K562 (cell line): ENCODE results near the gene NEURL1. TPM values are rescaled to one million over a fixed set of nuclear protein-coding genes. Genes with fewer than 3 reads are reported as not detected.

Experiments
- CCNT2 ChIP-seq: IDR thresholded peaks from 2 replicates; pipeline ENCODE4 v1.6.1; 2011; ENCODE audit warnings: borderline replicate concordance, low read depth, mild to moderate bottlenecking, moderate library complexity, mixed read lengths, low read length; ENCODE audit not compliant: insufficient read length; ENCODE audit errors: extremely low read depth
- CEBPG ChIP-seq, 3 experiments: fragments of 200-800 bp in 1 of 3; sonication (Bioruptor generic) in 1 of 3; sonication (generic) in 1 of 3; formaldehyde crosslinking in 1 of 3; IDR thresholded peaks in 2 of 3; conservative IDR thresholded peaks in 1 of 3; 2 replicates each; pipeline versions ENCODE4 v1.6.1 to v1.8.0; 2016 to 2022; ENCODE audit warnings: missing compliant biosample characterization in 2 of 3, missing genetic modification characterization in 2 of 3, mild to moderate bottlenecking in 1 of 3, missing genetic modification reagents in 1 of 3
- CTCF ChIP-seq, 3 experiments: IDR thresholded peaks in 2 of 3; conservative IDR thresholded peaks in 1 of 3; 2 replicates each; pipeline ENCODE4 v1.5.1; 2011 to 2012; ENCODE audit warnings: low read length in 3 of 3, mild to moderate bottlenecking in 3 of 3, control low read depth in 2 of 3, improper control_type of control experiment in 1 of 3, inconsistent platforms in 1 of 3, low read depth in 1 of 3, mixed read lengths in 1 of 3, moderate library complexity in 1 of 3; ENCODE audit not compliant: insufficient read depth in 2 of 3
- CXXC5 ChIP-seq: fragments of 250-450 bp; sonication (Bioruptor Pico); IDR thresholded peaks from 2 replicates; pipeline ENCODE4 v1.8.0; 2022; ENCODE audit warnings: inconsistent platforms, mild to moderate bottlenecking, moderate library complexity
- ELF4 ChIP-seq: fragments of 450-650 bp; formaldehyde crosslinking; IDR thresholded peaks from 2 replicates; pipeline ENCODE4 v1.4.0; 2022; ENCODE audit warnings: missing genetic modification characterization
- IRF2 ChIP-seq: sonication (generic); formaldehyde crosslinking; IDR thresholded peaks from 2 replicates; pipeline ENCODE4 v1.8.1; 2022; ENCODE audit warnings: mild to moderate bottlenecking, missing genetic modification reagents
- RAD21 ChIP-seq, 2 experiments: fragments of 250-450 bp in 1 of 2; fragments of 450-650 bp in 1 of 2; sonication (Bioruptor Pico) in 1 of 2; formaldehyde crosslinking in 1 of 2; IDR thresholded peaks in 1 of 2; conservative IDR thresholded peaks in 1 of 2; 2 replicates each; pipeline versions ENCODE4 v1.4.0 to v1.8.0; 2020 to 2022; ENCODE audit warnings: mild to moderate bottlenecking in 2 of 2, moderate library complexity in 1 of 2
- TAF1 ChIP-seq: IDR thresholded peaks from 2 replicates; pipeline ENCODE4 v1.6.1; 2011; ENCODE audit warnings: mild to moderate bottlenecking, low read length, moderate library complexity; ENCODE audit not compliant: insufficient read depth, control insufficient read depth, severe bottlenecking; ENCODE audit errors: extremely low read depth
- TCF7L2 ChIP-seq: fragments of 150-350 bp; IDR thresholded peaks from 2 replicates; pipeline ENCODE4 v1.6.1; 2016; ENCODE audit warnings: low read depth, mild to moderate bottlenecking, low read length, moderate library complexity
- ZBTB7A ChIP-seq: IDR thresholded peaks from 2 replicates; pipeline ENCODE4 v1.6.1; 2011; ENCODE audit warnings: low read depth, mild to moderate bottlenecking, low read length, moderate library complexity, borderline replicate concordance; ENCODE audit not compliant: control insufficient read depth
- ZBTB8A ChIP-seq: fragments of 450-650 bp; IDR thresholded peaks from 2 replicates; pipeline ENCODE4 v1.6.1; 2018; ENCODE audit warnings: mild to moderate bottlenecking, moderate library complexity; ENCODE audit not compliant: partially characterized antibody
- ZNF184 ChIP-seq: sonication (generic); formaldehyde crosslinking; IDR thresholded peaks from 2 replicates; pipeline ENCODE4 v1.5.0; 2020; ENCODE audit warnings: missing genetic modification reagents
- ZNF655 ChIP-seq: fragments of 250-450 bp; sonication (Bioruptor Pico); IDR thresholded peaks from 2 replicates; pipeline ENCODE4 v1.5.0; 2021
- polyA plus RNA-seq, 8 experiments: library from polyadenylated mRNA; depleted of rRNA in 4 of 8; stranded (reverse) in 5 of 8; unstranded in 3 of 8; fragments of >200 nt; fragmentation: Nextera tagmentation in 2 of 8; fragmentation: Illumina TruSeq in 1 of 8; extraction: Ambion mirVana in 2 of 8; extraction: Trizol in 1 of 8; gene quantifications; 2 replicates each; pipeline versions ENCODE4 v1.2.1 to v1.2.3, GENCODE V29; 2011 to 2014; ENCODE audit warnings: inconsistent platforms in 1 of 8, missing spikeins in 1 of 8
- total RNA-seq, 7 experiments: library from RNA; depleted of rRNA in 6 of 7; stranded (reverse); fragments of >200 nt in 6 of 7; fragmentation: Illumina TruSeq in 2 of 7; extraction: Trizol in 2 of 7; gene quantifications; 2 replicates each; pipeline versions ENCODE4 v1.2.1 to v1.2.3, GENCODE V29; 2011 to 2021; ENCODE audit warnings: low replicate concordance in 1 of 7
- TF ChIP-seq, protein P1 (sequence below), 2 experiments: IDR thresholded peaks in 1 of 2; conservative IDR thresholded peaks in 1 of 2; 2 replicates each; pipeline ENCODE4 v1.6.1; 2016; ENCODE audit warnings: low read depth in 2 of 2, mild to moderate bottlenecking in 1 of 2, missing compliant biosample characterization in 1 of 2, missing genetic modification characterization in 1 of 2, moderate library complexity in 1 of 2
- TF ChIP-seq, protein P2 (sequence below): fragments of 150-350 bp; IDR thresholded peaks from 2 replicates; pipeline ENCODE4 v1.6.1; 2014; ENCODE audit warnings: low read depth, mild to moderate bottlenecking, low read length, borderline replicate concordance

The NEURL1 gene
- total and polyA plus RNA-seq, 9 of the 15 experiments (the other 6 are each of a cell fraction or from before 2014, with no cell fraction given) = 0.01 to 0.45 (median 0.16) TPM; not detected in 5

GRCh38 chr10:103605359-103606096, 112.0 kb downstream of the NEURL1 start (continued):
- TF ChIP-seq, protein P1, sequence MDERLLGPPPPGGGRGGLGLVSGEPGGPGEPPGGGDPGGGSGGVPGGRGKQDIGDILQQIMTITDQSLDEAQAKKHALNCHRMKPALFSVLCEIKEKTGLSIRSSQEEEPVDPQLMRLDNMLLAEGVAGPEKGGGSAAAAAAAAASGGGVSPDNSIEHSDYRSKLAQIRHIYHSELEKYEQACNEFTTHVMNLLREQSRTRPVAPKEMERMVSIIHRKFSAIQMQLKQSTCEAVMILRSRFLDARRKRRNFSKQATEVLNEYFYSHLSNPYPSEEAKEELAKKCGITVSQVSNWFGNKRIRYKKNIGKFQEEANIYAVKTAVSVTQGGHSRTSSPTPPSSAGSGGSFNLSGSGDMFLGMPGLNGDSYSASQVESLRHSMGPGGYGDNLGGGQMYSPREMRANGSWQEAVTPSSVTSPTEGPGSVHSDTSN (CRISPR knock-in tag; IDR thresholded peaks at IDR 0.05; ENCODE audit: low read depth) = no peak
- TF ChIP-seq, protein P1 (tag; conservative IDR thresholded peaks at IDR 0.05; ENCODE audit: low read depth) = no peak
- TF ChIP-seq ZNF655 (CRISPR knock-in tag) (no peak), ZNF184 (CRISPR knock-in tag) (peak; percentile 85), TCF7L2 (no peak), CTCF (IDR thresholded peaks at IDR 0.05 in 2 of 3, conservative IDR thresholded peaks at IDR 0.05 in 1 of 3; ENCODE audit: insufficient read depth in 2 of 3, low read depth in 1 of 3, low read length in 3 of 3) (peak; percentile 70 to 81 (median 81)), IRF2 (CRISPR knock-in tag) (no peak), CXXC5 (CRISPR knock-in tag) (no peak), RAD21 (CRISPR knock-in tag; conservative IDR thresholded peaks at IDR 0.05 in 1 of 2, IDR thresholded peaks at IDR 0.05 in 1 of 2) (peak; percentile 60 to 78), ZBTB7A (no peak), CCNT2 (no peak), ELF4 (CRISPR knock-in tag) (no peak), ZBTB8A (no peak), TAF1 (no peak), CEBPG (CRISPR knock-in tag; IDR thresholded peaks at IDR 0.05) (no peak), CEBPG (tag; conservative IDR thresholded peaks at IDR 0.05 in 1 of 2, IDR thresholded peaks at IDR 0.05 in 1 of 2) (no peak)
- TF ChIP-seq, protein P2, sequence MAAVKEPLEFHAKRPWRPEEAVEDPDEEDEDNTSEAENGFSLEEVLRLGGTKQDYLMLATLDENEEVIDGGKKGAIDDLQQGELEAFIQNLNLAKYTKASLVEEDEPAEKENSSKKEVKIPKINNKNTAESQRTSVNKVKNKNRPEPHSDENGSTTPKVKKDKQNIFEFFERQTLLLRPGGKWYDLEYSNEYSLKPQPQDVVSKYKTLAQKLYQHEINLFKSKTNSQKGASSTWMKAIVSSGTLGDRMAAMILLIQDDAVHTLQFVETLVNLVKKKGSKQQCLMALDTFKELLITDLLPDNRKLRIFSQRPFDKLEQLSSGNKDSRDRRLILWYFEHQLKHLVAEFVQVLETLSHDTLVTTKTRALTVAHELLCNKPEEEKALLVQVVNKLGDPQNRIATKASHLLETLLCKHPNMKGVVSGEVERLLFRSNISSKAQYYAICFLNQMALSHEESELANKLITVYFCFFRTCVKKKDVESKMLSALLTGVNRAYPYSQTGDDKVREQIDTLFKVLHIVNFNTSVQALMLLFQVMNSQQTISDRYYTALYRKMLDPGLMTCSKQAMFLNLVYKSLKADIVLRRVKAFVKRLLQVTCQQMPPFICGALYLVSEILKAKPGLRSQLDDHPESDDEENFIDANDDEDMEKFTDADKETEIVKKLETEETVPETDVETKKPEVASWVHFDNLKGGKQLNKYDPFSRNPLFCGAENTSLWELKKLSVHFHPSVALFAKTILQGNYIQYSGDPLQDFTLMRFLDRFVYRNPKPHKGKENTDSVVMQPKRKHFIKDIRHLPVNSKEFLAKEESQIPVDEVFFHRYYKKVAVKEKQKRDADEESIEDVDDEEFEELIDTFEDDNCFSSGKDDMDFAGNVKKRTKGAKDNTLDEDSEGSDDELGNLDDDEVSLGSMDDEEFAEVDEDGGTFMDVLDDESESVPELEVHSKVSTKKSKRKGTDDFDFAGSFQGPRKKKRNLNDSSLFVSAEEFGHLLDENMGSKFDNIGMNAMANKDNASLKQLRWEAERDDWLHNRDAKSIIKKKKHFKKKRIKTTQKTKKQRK = no peak
